OCI-LY7 (cell line): Measurements from ENCODE around the gene SMG9.

Experiments
- CTCF ChIP-seq: fragments of 200-600 bp; sonication (generic); conservative IDR thresholded peaks from 2 replicates; pipeline ENCODE4 v1.5.1; 2014; ENCODE audit warnings: mild to moderate bottlenecking, antibody characterized with exemption, low read length, moderate library complexity, mixed read lengths
- EZH2phosphoT487 ChIP-seq: fragments of 200-600 bp; sonication (generic); IDR thresholded peaks from 2 replicates; pipeline ENCODE4 v1.6.1; 2018; ENCODE audit warnings: low read depth, borderline replicate concordance, mild to moderate bottlenecking, mixed run types, antibody characterized with exemption, low read length, moderate library complexity, mixed read lengths

DNA sequence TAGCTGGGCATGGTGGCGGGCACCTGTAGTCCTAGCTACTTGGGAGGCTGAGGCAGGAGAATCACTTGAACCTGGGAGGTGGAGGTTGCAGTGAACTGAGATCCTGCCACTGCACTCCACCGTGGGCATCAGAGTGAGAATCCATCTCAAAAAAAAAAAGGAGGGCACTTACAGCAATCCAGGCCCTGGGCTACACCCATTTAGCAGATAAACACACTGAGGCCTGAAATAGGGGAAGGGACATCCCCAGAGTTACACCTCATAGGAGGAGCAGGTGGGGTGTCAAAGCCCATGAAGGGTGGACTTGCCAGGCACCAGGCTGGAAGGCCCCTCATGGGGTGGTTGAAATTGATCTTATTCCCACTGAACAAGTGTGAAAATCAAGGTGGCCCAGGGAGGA, 70.9 kb downstream of the SMG9 start:
- TF ChIP-seq CTCF (no peak), EZH2phosphoT487 (no peak)
